HG02610 (cell line): ENCODE results near the gene SERTAD1.
"Not testable (repeated sequence)": the region's sequence is repeated elsewhere in the genome, so short reads cannot be mapped to it uniquely, and the experiment has no call there.

Experiments
- ATAC-seq: cut with Tn5 transposase; IDR thresholded peaks from one replicate; pipeline ENCODE4 v1.9.1; 2021; ENCODE audit warnings: mild to moderate bottlenecking, moderate library complexity; ENCODE audit not compliant: unreplicated experiment

SERTAD1 gene

GRCh38 chr19:40452016-40452415 is 26.2 kb upstream of the SERTAD1 start:
- ATAC-seq: no peak

- no peak for ATAC-seq
These were observed 24.9 kb upstream of the SERTAD1 start for GRCh38 chr19:40450664-40451063.

DNA sequence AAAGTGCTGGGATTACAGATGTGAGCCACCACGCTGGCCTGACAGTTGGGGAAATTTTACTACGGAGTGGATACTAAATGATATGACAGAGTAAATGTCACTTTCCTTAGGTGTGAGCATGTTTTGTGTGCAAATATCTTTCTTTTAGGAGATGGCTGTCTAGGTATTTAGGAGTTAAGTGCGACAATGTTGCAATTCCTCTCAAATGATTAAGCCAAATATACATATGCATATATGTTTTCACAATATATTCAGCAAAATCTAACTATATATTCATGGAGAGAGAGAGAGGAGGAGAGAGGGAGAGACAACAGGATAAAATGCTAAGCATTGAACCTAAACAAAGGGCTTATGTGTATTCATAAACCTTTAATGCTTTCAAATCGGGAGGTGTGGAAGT is 23.7 kb upstream of the SERTAD1 start:
- ATAC-seq: no peak

DNA sequence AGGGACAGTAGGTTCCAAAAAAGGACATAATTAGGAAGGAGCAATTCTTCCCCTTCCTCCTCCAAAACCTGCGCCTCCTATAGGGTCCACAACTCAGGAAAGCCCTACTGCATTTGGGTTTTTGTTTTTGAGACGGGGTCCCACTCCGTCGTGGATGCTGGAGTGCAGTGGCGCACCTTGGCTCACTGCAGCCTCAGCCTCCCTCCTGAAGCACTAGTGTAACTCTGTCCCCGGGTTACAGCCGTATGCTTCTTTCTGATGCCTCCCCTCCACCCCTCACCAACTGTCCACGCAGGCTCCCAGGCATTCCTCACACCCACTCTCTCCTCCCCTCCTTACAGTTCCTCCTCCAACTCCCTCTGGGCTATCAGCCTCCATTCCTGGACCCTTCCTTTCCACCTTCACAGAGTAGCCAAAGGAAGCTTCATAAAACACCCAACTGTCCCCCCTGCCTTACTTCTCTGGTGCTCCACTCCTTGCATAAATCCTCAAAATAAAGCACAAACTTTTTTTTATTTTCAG is 20.5 kb upstream of the SERTAD1 start:
- ATAC-seq: no peak

- ATAC-seq: no peak
These were observed 20.0 kb upstream of the SERTAD1 start for GRCh38 chr19:40445780-40446262.

DNA sequence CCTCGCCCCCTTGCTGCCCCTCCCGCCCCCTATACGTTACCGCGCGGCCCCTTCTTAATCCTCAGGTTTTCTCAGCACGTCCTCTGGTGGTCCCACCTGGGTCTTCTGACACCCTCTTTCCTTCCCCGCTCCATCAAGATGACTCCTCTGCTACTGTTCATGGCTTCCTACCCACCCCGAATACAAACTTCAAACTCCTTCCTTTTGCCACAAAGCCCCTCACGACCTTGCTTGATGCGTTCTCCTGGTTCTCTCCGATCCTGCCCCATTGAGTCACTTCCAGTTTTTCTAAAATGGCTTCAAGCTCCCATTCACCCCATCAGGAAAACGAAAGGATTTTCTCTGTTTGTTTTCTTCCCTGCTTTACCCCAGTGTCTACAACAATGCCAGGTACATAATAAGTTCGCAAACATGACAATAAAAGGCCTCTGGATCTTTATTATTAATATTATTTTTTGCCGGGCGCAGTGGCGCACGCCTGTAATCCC is 19.1 kb upstream of the SERTAD1 start:
- no peak for ATAC-seq

GRCh38 chr19:40444000-40444824 is 18.4 kb upstream of the SERTAD1 start, which contains the start of gene SERTAD3:
Gene SERTAD3, minus strand, starts transcription at chr19:40444335. Its CDS starts 2,255 bp downstream, at chr19:40442080.
- ATAC-seq: peak; percentile 62

DNA sequence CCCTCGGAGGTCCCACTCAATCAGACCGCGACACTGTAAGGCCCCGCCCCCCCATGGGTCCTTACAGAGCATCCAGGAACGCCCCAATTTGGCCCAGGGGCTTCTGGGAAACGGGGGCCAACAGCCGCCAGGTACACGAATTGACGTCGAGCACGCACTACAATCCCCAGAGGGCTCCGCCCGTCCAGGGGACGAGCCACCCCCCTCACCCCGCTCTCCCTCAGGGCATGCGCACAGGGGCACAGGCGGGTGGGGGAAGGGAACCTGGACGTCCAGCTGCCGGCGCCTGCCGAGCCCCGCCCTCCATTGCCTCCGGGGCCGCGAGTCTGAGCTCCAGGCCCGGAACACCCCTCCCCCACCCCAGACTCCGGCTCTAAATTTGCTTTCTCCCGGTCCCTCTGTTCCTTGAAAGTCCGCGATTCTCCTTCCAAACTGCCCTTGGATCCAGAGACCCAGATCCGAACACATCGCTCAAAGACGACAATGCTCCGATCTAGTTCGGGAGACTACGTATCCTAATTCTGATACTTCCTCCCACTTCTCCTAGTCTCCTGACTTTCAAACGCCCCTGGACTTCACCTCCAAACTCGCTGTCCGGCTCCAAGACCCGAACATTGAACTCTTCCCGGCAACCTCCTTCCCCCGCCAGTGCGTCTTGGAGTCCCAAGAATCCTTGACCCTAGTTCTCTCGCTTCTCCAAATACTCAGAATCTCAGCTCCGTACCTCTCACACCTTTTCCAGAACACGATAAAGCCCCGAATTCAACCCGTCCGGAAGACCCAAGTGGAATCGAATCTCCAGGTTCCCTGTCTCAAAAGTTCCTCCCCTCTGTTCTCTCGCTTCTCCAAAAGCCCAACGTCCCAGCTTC is 17.6 kb upstream of the SERTAD1 start:
- ATAC-seq: peak; percentile 68

DNA sequence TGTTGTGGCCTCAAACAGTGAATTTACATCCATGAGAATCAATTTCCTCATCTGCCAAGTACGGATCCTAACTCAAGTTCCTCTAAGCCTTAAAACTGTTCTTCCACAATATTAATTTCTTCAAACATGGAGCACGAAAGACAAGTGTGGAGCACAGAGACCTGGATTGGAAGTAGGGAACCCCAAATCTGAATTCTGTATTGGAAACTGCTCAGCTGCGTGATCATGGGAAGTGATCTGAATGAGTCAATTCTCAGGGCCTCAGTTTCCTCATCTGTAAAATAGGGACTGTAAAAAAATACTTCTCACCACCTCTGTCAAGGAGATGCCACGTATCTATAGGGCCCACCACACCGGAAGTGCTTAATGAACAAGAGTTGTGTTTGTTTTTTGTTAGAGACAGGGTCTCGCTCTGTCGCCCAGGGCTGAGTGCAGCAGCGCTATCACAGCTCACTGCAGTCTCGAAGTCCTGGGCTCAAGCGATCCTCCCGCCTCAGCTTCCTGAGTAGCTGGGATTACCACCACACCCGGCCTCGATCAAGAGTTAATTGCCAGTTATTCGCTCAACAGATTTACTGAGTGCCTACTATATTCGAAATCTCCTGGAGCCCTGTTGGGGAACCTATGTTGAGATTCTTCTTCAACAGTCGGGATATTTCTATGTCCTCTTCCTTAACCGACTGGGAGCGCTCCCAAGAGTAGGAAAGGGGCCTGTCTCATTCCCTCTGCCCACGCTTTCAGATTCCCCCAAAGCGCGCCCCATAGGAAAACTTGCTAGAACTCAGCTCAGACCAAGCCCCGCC is 16.7 kb upstream of the SERTAD1 start:
- no peak for ATAC-seq

- no peak for ATAC-seq
These were observed 16.0 kb upstream of the SERTAD1 start for GRCh38 chr19:40441719-40442253.

GRCh38 chr19:40438284-40438683 is 12.5 kb upstream of the SERTAD1 start:
- no peak for ATAC-seq

- ATAC-seq: peak; percentile 54
These were observed 7.8 kb upstream of the SERTAD1 start for GRCh38 chr19:40433391-40434216.

DNA sequence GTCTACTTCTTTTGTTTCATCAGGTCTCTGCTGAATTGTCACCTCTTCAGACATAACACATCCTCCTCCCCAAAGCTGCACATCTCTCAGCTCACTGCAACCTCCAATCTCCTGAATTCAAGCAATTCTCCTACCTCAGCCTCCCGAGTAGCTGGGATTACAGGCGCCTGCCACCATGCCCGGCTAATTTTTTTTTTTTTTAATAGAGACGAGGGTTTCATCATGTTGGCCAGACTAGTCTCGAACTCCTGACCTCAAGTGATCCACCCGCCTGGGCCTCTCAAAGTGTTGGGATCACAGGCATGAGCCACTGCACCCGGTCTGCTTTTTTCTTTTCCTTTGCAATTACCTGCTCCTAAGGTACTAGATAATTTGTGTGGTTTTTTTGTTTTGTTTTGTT is 7.0 kb upstream of the SERTAD1 start:
- ATAC-seq: not testable (repeated sequence)

- no peak for ATAC-seq
These were observed 5.9 kb upstream of the SERTAD1 start for GRCh38 chr19:40431698-40432097.

DNA sequence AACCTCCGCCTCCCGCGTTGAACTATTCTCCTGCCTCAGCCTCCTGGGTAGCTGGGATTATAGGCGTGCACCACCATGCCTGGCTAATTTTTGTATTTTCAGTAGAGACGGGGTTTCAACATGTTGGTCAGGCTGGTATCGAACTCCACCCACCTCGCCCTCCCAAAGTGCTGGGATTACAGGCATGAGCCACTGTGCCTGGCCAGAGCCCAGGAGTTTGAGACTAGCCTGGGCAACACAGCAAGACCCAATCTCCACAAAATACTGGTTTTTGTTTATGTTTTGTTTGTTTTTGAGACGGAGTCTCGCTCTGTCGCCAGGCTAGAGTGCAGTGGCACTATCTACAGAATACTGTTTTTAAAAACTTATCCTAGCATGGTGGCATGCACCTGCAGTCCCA is 4.5 kb upstream of the SERTAD1 start:
- not testable (repeated sequence) for ATAC-seq

DNA sequence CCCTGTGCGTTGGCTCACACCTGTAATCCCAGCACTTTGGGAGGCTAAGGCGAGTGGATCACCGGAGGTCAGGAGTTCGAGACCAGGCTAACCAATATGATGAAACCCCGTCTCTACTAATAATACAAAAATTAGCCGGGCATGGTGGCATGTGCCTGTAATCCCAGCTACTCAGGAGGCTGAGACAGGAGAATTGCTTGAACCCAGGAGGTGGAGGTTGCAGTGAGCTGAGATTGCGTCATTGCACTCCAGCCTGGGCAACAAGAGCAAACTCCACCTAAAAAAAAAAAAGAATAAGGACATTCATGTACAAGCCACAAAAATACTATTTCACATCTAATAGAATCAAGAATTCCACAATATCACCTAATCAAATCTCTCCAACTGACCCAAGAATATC is 2.4 kb upstream of the SERTAD1 start:
- not testable (repeated sequence) for ATAC-seq

- no peak for ATAC-seq
These were observed 949 bp downstream of the SERTAD1 start for GRCh38 chr19:40424637-40425449.

- no peak for ATAC-seq
These were observed 1.9 kb downstream of the SERTAD1 start for GRCh38 chr19:40423938-40424337.
